Measurements from ENCODE around the gene ZBTB40. TPM values are rescaled to one million over a fixed set of nuclear protein-coding genes. Genes with fewer than 3 reads are reported as not detected.

ZBTB40 gene
- total RNA-seq, 4 donors from 2014 or later, result 13.8 to 21.1 (median 18.4) TPM

GRCh38 chr1:22449636-22450035 is 2.0 kb upstream of the ZBTB40 start:
- DNase-seq (ENCODE audit: extremely low spot score), result no peak
- H3K27ac ChIP-seq (replicated peaks in 1 of 4), result no peak overlapping the region
- WGBS, result 93% methylated on average over 7 of the region's 7 CpGs
- H3K9me3 ChIP-seq, result no peaks in the 10 kb centered on the region
- no peaks in the 10 kb centered on the region for H3K36me3 ChIP-seq
- no peak overlapping the region for H3K4me3 ChIP-seq
- H3K27me3 ChIP-seq, result no peaks in the 10 kb centered on the region
- TF ChIP-seq EP300 (IDR thresholded peaks at IDR 0.05) (no peak), POLR2AphosphoS5 (IDR thresholded peaks at IDR 0.05) (no peak), CTCF (IDR thresholded peaks at IDR 0.05) (no peak), POLR2A (IDR thresholded peaks at IDR 0.05; ENCODE audit: low read depth) (no peak)
- H3K4me1 ChIP-seq, result peaks cover 25 to 48% (median 40%) of the 10 kb centered on the region in 4 donors
- intact Hi-C loops (cut with DNase I), result no loop called here

GRCh38 chr1:22450351-22451021 is 1.2 kb upstream of the ZBTB40 start:
- no peaks in the 10 kb centered on the region for H3K36me3 ChIP-seq
- 81% methylated on average over 12 of the region's 12 CpGs for WGBS
- DNase-seq (ENCODE audit: extremely low spot score), result no peak
- intact Hi-C loops (cut with DNase I), result no loop called here
- TF ChIP-seq EP300 (IDR thresholded peaks at IDR 0.05) (no peak), POLR2A (IDR thresholded peaks at IDR 0.05; ENCODE audit: low read depth) (no peak), POLR2AphosphoS5 (IDR thresholded peaks at IDR 0.05) (no peak), CTCF (IDR thresholded peaks at IDR 0.05) (no peak)
- H3K4me1 ChIP-seq, result peaks cover 34 to 57% (median 48%) of the 10 kb centered on the region in 4 donors
- no peaks in the 10 kb centered on the region for H3K27me3 ChIP-seq
- no peak overlapping the region for H3K4me3 ChIP-seq
- H3K27ac ChIP-seq (replicated peaks in 1 of 4), result peak overlapping the region; percentile 93 to 97 (median 96)
- H3K9me3 ChIP-seq, result no peaks in the 10 kb centered on the region

- Histone ChIP-seq H3K36me3 (no peaks in the 10 kb centered on the region), H3K4me3 (peak overlapping the region; percentile 90 to 96 (median 94)), H3K9me3 (no peaks in the 10 kb centered on the region), H3K27ac (replicated peaks in 1 of 4) (peak overlapping the region; percentile 93 to 97 (median 96)), H3K27me3 (no peaks in the 10 kb centered on the region), H3K4me1 (peaks cover 38 to 72% (median 58%) of the 10 kb centered on the region in 4 donors)
- no peak for TF ChIP-seq EP300 (IDR thresholded peaks at IDR 0.05)
- TF ChIP-seq POLR2A (IDR thresholded peaks at IDR 0.05; ENCODE audit: low read depth), result no peak
- TF ChIP-seq CTCF (IDR thresholded peaks at IDR 0.05), result peak in 1 of 3 experiments; percentile 4
- peak in 1 of 2 donors; percentile 24 for TF ChIP-seq POLR2AphosphoS5 (IDR thresholded peaks at IDR 0.05)
- intact Hi-C loops (cut with DNase I), result no loop called here
- DNase-seq (ENCODE audit: extremely low spot score), result peak; percentile 93
- WGBS, result 3% methylated on average over 12 of the region's 12 CpGs
Measured at GRCh38 chr1:22452481-22452957, 868 bp downstream of the ZBTB40 start.

GRCh38 chr1:22453181-22453580 is 1.5 kb downstream of the ZBTB40 start:
- Histone ChIP-seq H3K27me3 (no peaks in the 10 kb centered on the region), H3K4me1 (peaks cover 40 to 72% (median 58%) of the 10 kb centered on the region in 4 donors), H3K4me3 (peak overlapping the region in 2 of 4 donors; percentile 90 to 96), H3K9me3 (no peaks in the 10 kb centered on the region), H3K36me3 (no peaks in the 10 kb centered on the region), H3K27ac (replicated peaks in 1 of 4) (peak overlapping the region in 3 of 4 donors; percentile 93 to 97 (median 96))
- TF ChIP-seq EP300 (IDR thresholded peaks at IDR 0.05) (no peak), CTCF (IDR thresholded peaks at IDR 0.05) (no peak), POLR2A (IDR thresholded peaks at IDR 0.05; ENCODE audit: low read depth) (no peak), POLR2AphosphoS5 (IDR thresholded peaks at IDR 0.05) (no peak)
- WGBS, result 49% methylated on average over 2 of the region's 2 CpGs
- intact Hi-C loops (cut with DNase I), result no loop called here
- no peak for DNase-seq (ENCODE audit: extremely low spot score)

Data from esophagus muscularis mucosa (tissue), 4 donors.